H1 (cell line): ENCODE results near the gene VSIG10L2. TPM values are rescaled to one million over a fixed set of nuclear protein-coding genes. Genes with fewer than 3 reads are reported as not detected.
A peak's percentile ranks its signal among the peaks of the same experiment; 100 is the strongest.

Source experiments
- CTCF ChIA-PET: fragments of 300-600 bp; sonication (Branson Sonifier 250); formaldehyde crosslinking; loops from one replicate; lab custom pipeline; 2021; ENCODE audit not compliant: partially characterized antibody; lab: Charles Lee
- POLR2A ChIA-PET: fragments of 300-600 bp; sonication (Branson Sonifier 250); formaldehyde crosslinking; loops from one replicate; lab custom pipeline; 2021; ENCODE audit warnings: inconsistent platforms; ENCODE audit not compliant: partially characterized antibody; lab: Charles Lee
- DNase-seq, 2 experiments: peaks; one replicate each; pipeline versions ENCODE4 v3.0.0 to v3.0.0-alpha.2; 2010 to 2022; ENCODE audit warnings: low spot score in 2 of 2, low read depth in 1 of 2, mixed read lengths in 1 of 2
- FAIRE-seq: peaks from 2 replicates; lab custom pipeline; 2011; peaks lifted over from hg19 to GRCh38; lab: Jason Lieb, UNC
- H2AFZ ChIP-seq: 2 replicates; pipeline ENCODE4 v1.8.1; 2012; ENCODE audit warnings: low read length, inconsistent platforms
- H2AK5ac ChIP-seq: 2 replicates; pipeline ENCODE4 v1.6.1; 2013; ENCODE audit warnings: low read depth, low read length
- H2BK120ac ChIP-seq: replicated peaks from 2 replicates; pipeline ENCODE3; 2013; ENCODE audit warnings: low read depth, low read length, inconsistent platforms
- H2BK12ac ChIP-seq: 2 replicates; pipeline ENCODE4 v1.6.1; 2013; ENCODE audit warnings: low read depth, low read length
- H2BK15ac ChIP-seq: 2 replicates; pipeline ENCODE4 v1.6.1; 2013; ENCODE audit warnings: low read length
- H2BK20ac ChIP-seq: 2 replicates; pipeline ENCODE4 v1.6.1; 2013; ENCODE audit warnings: low read length
- H2BK5ac ChIP-seq: 2 replicates; pipeline ENCODE4 v1.6.1; 2013; ENCODE audit warnings: low read depth, low read length
- H3K14ac ChIP-seq: 2 replicates; pipeline ENCODE4 v1.6.1; 2013; ENCODE audit warnings: inconsistent platforms; ENCODE audit not compliant: insufficient read length
- H3K18ac ChIP-seq: 2 replicates; pipeline ENCODE4 v1.6.1; 2013; ENCODE audit warnings: low read length; ENCODE audit errors: extremely low read depth
- H3K23ac ChIP-seq: 2 replicates; pipeline ENCODE4 v1.6.1; 2013; ENCODE audit warnings: inconsistent platforms; ENCODE audit not compliant: insufficient read length
- H3K23me2 ChIP-seq: 2 replicates; pipeline ENCODE4 v1.6.1; 2013; ENCODE audit warnings: low read depth, low read length
- H3K27ac ChIP-seq: 2 replicates; pipeline ENCODE4 v1.6.1; 2011; ENCODE audit warnings: low read depth, low read length, inconsistent platforms
- H3K27me3 ChIP-seq, 4 experiments: replicated peaks in 1 of 4; 1 replicate in 1 of 4; 2 replicates in 3 of 4; pipeline versions ENCODE4 v1.6.1 to v1.8.1; 2011 to 2013; ENCODE audit warnings: low read length in 3 of 4, mild to moderate bottlenecking in 3 of 4, inconsistent platforms in 2 of 4, mixed read lengths in 2 of 4, moderate library complexity in 1 of 4; ENCODE audit not compliant: control insufficient read depth in 3 of 4, insufficient read depth in 3 of 4; ENCODE audit errors: extremely low read depth in 1 of 4
- H3K36me3 ChIP-seq, 4 experiments: 2 replicates each; pipeline versions ENCODE4 v1.6.1 to v1.8.1; 2011 to 2013; ENCODE audit warnings: mild to moderate bottlenecking in 4 of 4, low read length in 3 of 4, moderate library complexity in 2 of 4, control low read depth in 1 of 4, inconsistent platforms in 1 of 4; ENCODE audit not compliant: insufficient read depth in 4 of 4, control insufficient read depth in 2 of 4
- H3K4ac ChIP-seq: replicated peaks from 2 replicates; pipeline ENCODE3; 2013; ENCODE audit warnings: low read length, low read depth, mixed read lengths, inconsistent platforms; ENCODE audit not compliant: insufficient read length
- H3K4me1 ChIP-seq, 4 experiments: replicated peaks in 1 of 4; 1 replicate in 1 of 4; 2 replicates in 3 of 4; pipeline versions ENCODE4 v1.6.1 to v1.8.1; 2011 to 2013; ENCODE audit warnings: low read length in 3 of 4, inconsistent platforms in 2 of 4, mixed read lengths in 1 of 4; ENCODE audit not compliant: insufficient read depth in 4 of 4, control insufficient read depth in 3 of 4
- H3K4me2 ChIP-seq, 2 experiments: 2 replicates each; pipeline versions ENCODE4 v1.6.1 to v1.8.1; 2011 to 2013; ENCODE audit warnings: low read depth in 2 of 2, low read length in 2 of 2, control low read depth in 1 of 2, inconsistent platforms in 1 of 2, mild to moderate bottlenecking in 1 of 2; ENCODE audit not compliant: insufficient read depth in 1 of 2
- H3K4me3 ChIP-seq, 4 experiments: fragments of 200-600, 300-600 bp in 1 of 4; sonication (generic), shearing (Covaris generic), sonication (Bioruptor Twin) in 1 of 4; 2 replicates each; pipeline versions ENCODE4 v1.5.1 to v1.8.1; 2011 to 2016; ENCODE audit warnings: low read length in 4 of 4, low read depth in 3 of 4, control low read depth in 2 of 4, inconsistent platforms in 2 of 4, mild to moderate bottlenecking in 2 of 4, mixed read lengths in 1 of 4, moderate library complexity in 1 of 4; ENCODE audit not compliant: insufficient read depth in 2 of 4; ENCODE audit errors: extremely low read depth in 1 of 4
- H3K56ac ChIP-seq: replicated peaks from 2 replicates; pipeline ENCODE3; 2013; ENCODE audit warnings: low read depth, mild to moderate bottlenecking, mixed read lengths, low read length, inconsistent platforms; ENCODE audit not compliant: insufficient read length
- H3K79me1 ChIP-seq: 2 replicates; pipeline ENCODE4 v1.6.1; 2013; ENCODE audit warnings: low read depth, low read length, control low read depth
- H3K79me2 ChIP-seq, 2 experiments: 2 replicates each; pipeline versions ENCODE4 v1.6.1 to v1.8.1; 2012 to 2013; ENCODE audit warnings: low read length in 2 of 2, mild to moderate bottlenecking in 2 of 2, inconsistent platforms in 1 of 2; ENCODE audit not compliant: insufficient read depth in 2 of 2, control insufficient read depth in 1 of 2
- H3K9ac ChIP-seq, 4 experiments: replicated peaks in 1 of 4; 1 replicate in 1 of 4; 2 replicates in 3 of 4; pipeline versions ENCODE4 v1.6.1 to v1.8.1; 2011 to 2013; ENCODE audit warnings: low read depth in 3 of 4, low read length in 3 of 4, control low read depth in 2 of 4, mild to moderate bottlenecking in 2 of 4, moderate library complexity in 2 of 4, inconsistent platforms in 1 of 4; ENCODE audit errors: extremely low read depth in 1 of 4
- H3K9me3 ChIP-seq, 2 experiments: 2 replicates each; pipeline versions ENCODE4 v1.6.1 to v1.8.1; 2012 to 2013; ENCODE audit warnings: mild to moderate bottlenecking in 2 of 2, moderate library complexity in 2 of 2, control low read depth in 1 of 2, inconsistent platforms in 1 of 2, low read depth in 1 of 2, low read length in 1 of 2, mixed read lengths in 1 of 2; ENCODE audit not compliant: insufficient read depth in 2 of 2
- H4K20me1 ChIP-seq, 2 experiments: replicated peaks in 1 of 2; 2 replicates each; pipeline versions ENCODE3 to v1.8.1; 2011 to 2013; ENCODE audit warnings: inconsistent platforms in 2 of 2, low read length in 2 of 2, mild to moderate bottlenecking in 1 of 2; ENCODE audit not compliant: insufficient read depth in 2 of 2, control insufficient read depth in 1 of 2
- H4K5ac ChIP-seq: 2 replicates; pipeline ENCODE4 v1.6.1; 2013; ENCODE audit warnings: low read length, low read depth, mixed read lengths, inconsistent platforms; ENCODE audit not compliant: insufficient read length
- H4K8ac ChIP-seq: 2 replicates; pipeline ENCODE4 v1.8.0; 2013; ENCODE audit warnings: mild to moderate bottlenecking, moderate library complexity, low read length, inconsistent platforms; ENCODE audit not compliant: insufficient read depth; ENCODE audit errors: extremely low read depth
- H4K91ac ChIP-seq: replicated peaks from 2 replicates; pipeline ENCODE3; 2013; ENCODE audit warnings: low read length, mixed read lengths, inconsistent platforms; ENCODE audit not compliant: insufficient read length
- RAD21 ChIP-seq, 2 experiments: IDR thresholded peaks in 1 of 2; conservative IDR thresholded peaks in 1 of 2; 2 replicates each; pipeline ENCODE4 v1.6.1; 2011; ENCODE audit warnings: low read depth in 2 of 2, low read length in 2 of 2, improper control_type of control experiment in 1 of 2, inconsistent platforms in 1 of 2, mild to moderate bottlenecking in 1 of 2, moderate library complexity in 1 of 2
- YY1 ChIP-seq: IDR thresholded peaks from 2 replicates; pipeline ENCODE4 v1.6.1; 2011; ENCODE audit warnings: low read depth, mild to moderate bottlenecking, low read length
- WGBS, 2 experiments: shearing (Covaris generic) in 1 of 2; methylation state at CpG; one replicate each; pipeline versions ENCODE4 v1.1.6 to v1.1.7; 2013 to 2015; ENCODE audit warnings: low lambda C conversion rate in 2 of 2, mixed read lengths in 2 of 2, inconsistent platforms in 1 of 2, low coverage in 1 of 2, missing lambda C conversion rate in 1 of 2; ENCODE audit not compliant: insufficient replicate concordance in 2 of 2, insufficient coverage in 1 of 2, insufficient read length in 1 of 2; ENCODE audit errors: extremely low coverage in 1 of 2, missing lambda C conversion rate in 1 of 2; 5-methylcytosine and 5-hydroxymethylcytosine counted together
- polyA plus RNA-seq, 7 experiments: library from polyadenylated mRNA; depleted of rRNA in 3 of 7; stranded (reverse) in 5 of 7; unstranded in 2 of 7; fragments of >200 nt in 5 of 7; fragments of 200-250 nt in 2 of 7; gene quantifications; 1 replicate in 5 of 7; 2 replicates in 1 of 7; 4 replicates in 1 of 7; pipeline versions ENCODE4 v1.2.1 to v1.2.3, GENCODE V29; 2011 to 2013; ENCODE audit warnings: missing spikeins in 2 of 7, mixed read lengths in 2 of 7
- total RNA-seq: library from RNA; stranded (reverse); fragmentation: NEBNext Ultra II Directional; extraction: Animal tissue kit (Norgen Biotek cat#: 25700); gene quantifications from 2 replicates; pipeline ENCODE4 v1.2.1, GENCODE V29; 2021

VSIG10L2 gene
- total and polyA plus RNA-seq, 2 of the 8 experiments (the other 6 are each of a cell fraction or from before 2014, with no cell fraction given) = not detected

GRCh38 chr11:125925247-125925740 is 20.6 kb upstream of the VSIG10L2 start:
- no peak overlapping the region for H4K91ac ChIP-seq
- 79% methylated on average over 6 of the region's 6 CpGs; no CpG with 5 or more reads in 1 of the 2 experiments for whole genome bisulfite sequencing, 2 experiments
- H3K79me2 ChIP-seq = no peaks in the 10 kb centered on the region
- ChIA-PET POLR2A (interaction anchor here (0.6 to 1.4 kb wide), 5 partner anchors 10 to 264 kb away, joined by 3 read pairs; partner anchors contain the start of gene HYLS1), CTCF (interaction anchor here (0.5 to 5.8 kb wide), 12 partner anchors 12 to 702 kb away, joined by 3 to 118 read pairs (median 4); no protein-coding TSS in a partner anchor)
- H2BK15ac ChIP-seq = no peak overlapping the region
- no peak overlapping the region for H3K14ac ChIP-seq
- no peak overlapping the region for H2BK120ac ChIP-seq
- no peak overlapping the region for H3K9ac ChIP-seq
- no peaks in the 10 kb centered on the region for H3K9me3 ChIP-seq
- H3K36me3 ChIP-seq = no peaks in the 10 kb centered on the region
- no peak overlapping the region for H3K4me2 ChIP-seq
- H3K23ac ChIP-seq = no peak overlapping the region
- H3K23me2 ChIP-seq = no peaks in the 10 kb centered on the region
- H3K18ac ChIP-seq = no peak overlapping the region
- H3K27ac ChIP-seq = no peak overlapping the region
- FAIRE-seq = no peak
- no peaks in the 10 kb centered on the region for H3K79me1 ChIP-seq
- no peak overlapping the region for H4K5ac ChIP-seq
- H2BK5ac ChIP-seq = no peak overlapping the region
- no peak overlapping the region for H2BK12ac ChIP-seq
- H3K56ac ChIP-seq = no peak overlapping the region
- DNase-seq = no peak
- H3K27me3 ChIP-seq = no peaks in the 10 kb centered on the region
- H2AFZ ChIP-seq = no peak overlapping the region
- no peak overlapping the region for H3K4me3 ChIP-seq
- TF ChIP-seq RAD21 (IDR thresholded peaks at IDR 0.05 in 1 of 2, conservative IDR thresholded peaks at IDR 0.05 in 1 of 2; ENCODE audit: low read depth in 2 of 2, low read length in 2 of 2) (peak; percentile 14; a peak in 2 of 4 replicates), YY1 (no peak)
- no peaks in the 10 kb centered on the region for H4K20me1 ChIP-seq
- no peak overlapping the region for H4K8ac ChIP-seq
- H2BK20ac ChIP-seq = no peak overlapping the region
- no peak overlapping the region for H2AK5ac ChIP-seq
- H3K4me1 ChIP-seq = no peaks in the 10 kb centered on the region; a peak in 3 of 7 replicates
- no peak overlapping the region for H3K4ac ChIP-seq
